ENCODE results near the gene DCLRE1C. TPM values are rescaled to one million over a fixed set of nuclear protein-coding genes. Genes with fewer than 3 reads are reported as not detected.
"Not testable (repeated sequence)": the region's sequence is repeated elsewhere in the genome, so short reads cannot be mapped to it uniquely, and the experiment has no call there.

DCLRE1C gene
- total RNA-seq (10 to 100 TPM; 13.4 to 14.2 TPM), polyA plus RNA-seq (ENCODE audit: insufficient read length in 2 of 2) (10 to 100 TPM in 1 of 2 donors, 1 to 10 TPM in 1; 10.0 to 13.1 TPM)
- long read RNA-seq, donor 1, partial matches to known transcripts = 12 of 14 reads
- long read RNA-seq, donor 1, other reads (novel, unspliced or antisense) = 0 of 14 reads
- long read RNA-seq, donor 2, partial matches to known transcripts = 0 of 2 reads
- long read RNA-seq, donor 2, other reads (novel, unspliced or antisense) = 0 of 2 reads
- long read RNA-seq, donor 3, partial matches to known transcripts = 0 of 2 reads
- long read RNA-seq, donor 3, other reads (novel, unspliced or antisense) = 0 of 2 reads
- long read RNA-seq, donor 4 = 0 reads

DNA sequence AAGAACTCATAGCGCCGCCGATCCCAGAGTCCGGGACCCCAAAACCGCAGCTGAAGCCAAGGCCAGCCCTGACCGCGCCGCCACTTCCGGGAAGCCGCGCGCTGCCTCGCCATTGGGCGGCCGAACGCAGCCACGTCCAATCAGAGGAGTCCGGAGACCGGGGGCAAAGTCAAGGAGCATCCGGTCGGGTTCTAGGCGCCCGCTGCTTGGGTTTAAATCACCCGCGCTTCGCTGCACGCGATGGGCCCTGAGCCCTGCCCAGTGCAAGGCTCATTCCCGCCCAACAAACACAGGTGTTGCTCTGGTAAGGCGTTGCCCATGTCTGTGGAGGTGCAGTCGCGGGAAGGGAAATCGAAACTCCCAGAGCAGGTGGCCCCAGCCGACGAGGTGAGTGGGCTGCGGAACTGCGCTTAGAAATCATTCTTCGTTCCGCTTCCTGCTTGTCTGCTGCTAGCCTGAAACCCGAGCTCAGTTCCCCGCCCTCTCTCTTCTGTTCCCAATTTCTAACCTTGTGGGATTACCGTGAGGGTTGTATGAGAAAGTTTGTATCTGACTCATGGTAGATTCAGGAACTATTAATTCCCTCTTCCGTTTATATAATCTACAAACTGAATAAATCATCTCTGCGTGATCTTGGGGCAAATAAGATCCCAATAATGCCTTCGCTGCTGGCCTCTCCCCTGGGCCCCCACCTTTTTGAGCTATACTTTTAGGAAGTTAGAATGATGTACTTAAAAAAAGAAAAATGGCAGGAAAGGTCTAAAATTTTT, at the start of gene DCLRE1C:
DCLRE1C (minus strand) TSS at position 96 of the 770 bp plus-strand sequence; CDS start at position 10, 86 bp downstream.
- under 1% methylated on average over 39 of the region's 45 CpGs for WGBS (ENCODE audit: insufficient coverage)
- Histone ChIP-seq H3K27ac (ENCODE audit: low read depth, low read length) (peak within 1 kb of the TSS; percentile 96), H3K27me3 (ENCODE audit: control insufficient read depth, insufficient read depth, low read length) (no peaks in the 10 kb centered on the region), H3K4me1 (ENCODE audit: control insufficient read depth, insufficient read depth, low read length) (peaks cover 14% of the 10 kb centered on the region), H3K4me3 (ENCODE audit: low read depth, low read length) (peak within 1 kb of the TSS; percentile 96), H3K9me3 (ENCODE audit: control insufficient read depth, insufficient read depth, low read length) (no peaks in the 10 kb centered on the region), H3K36me3 (ENCODE audit: control insufficient read depth, insufficient read depth, low read length) (no peaks in the 10 kb centered on the region)
- DNase-seq (ENCODE audit: low read depth in 4 of 6, low spot score in 6 of 6) = peak; percentile 60 to 96 (median 87)

- peak overlapping the region; percentile 49 for H3K4me3 ChIP-seq (ENCODE audit: low read depth, low read length)
- peak in 1 of 6 donors; percentile 85 for DNase-seq (ENCODE audit: low read depth in 4 of 6, low spot score in 6 of 6)
- no peaks in the 10 kb centered on the region for H3K9me3 ChIP-seq (ENCODE audit: control insufficient read depth, insufficient read depth, low read length)
- no peaks in the 10 kb centered on the region for H3K4me1 ChIP-seq (ENCODE audit: control insufficient read depth, insufficient read depth, low read length)
- 83% methylated on average over 39 of the region's 50 CpGs for WGBS (ENCODE audit: insufficient coverage)
- no peaks in the 10 kb centered on the region for H3K36me3 ChIP-seq (ENCODE audit: control insufficient read depth, insufficient read depth, low read length)
- no peak overlapping the region for H3K27ac ChIP-seq (ENCODE audit: low read depth, low read length)
- H3K27me3 ChIP-seq (ENCODE audit: control insufficient read depth, insufficient read depth, low read length) = no peaks in the 10 kb centered on the region
Measured at GRCh38 chr10:14995964-14996565, 42.2 kb upstream of the DCLRE1C start.

- not testable (repeated sequence) for DNase-seq (ENCODE audit: low read depth in 4 of 6, low spot score in 6 of 6); H3K4me3 ChIP-seq (ENCODE audit: low read depth, low read length); H3K27me3 ChIP-seq (ENCODE audit: control insufficient read depth, insufficient read depth, low read length); H3K9me3 ChIP-seq (ENCODE audit: control insufficient read depth, insufficient read depth, low read length); H3K4me1 ChIP-seq (ENCODE audit: control insufficient read depth, insufficient read depth, low read length); H3K36me3 ChIP-seq (ENCODE audit: control insufficient read depth, insufficient read depth, low read length); H3K27ac ChIP-seq (ENCODE audit: low read depth, low read length)
- WGBS (ENCODE audit: insufficient coverage) = 80% methylated on average over 23 of the region's 32 CpGs
Measured at GRCh38 chr10:14993500-14994455, 39.9 kb upstream of the DCLRE1C start.

GRCh38 chr10:14992336-14992735, 38.4 kb upstream of the DCLRE1C start:
- H3K27me3 ChIP-seq (ENCODE audit: control insufficient read depth, insufficient read depth, low read length); H3K36me3 ChIP-seq (ENCODE audit: control insufficient read depth, insufficient read depth, low read length); H3K4me3 ChIP-seq (ENCODE audit: low read depth, low read length); H3K4me1 ChIP-seq (ENCODE audit: control insufficient read depth, insufficient read depth, low read length); DNase-seq (ENCODE audit: low read depth in 4 of 6, low spot score in 6 of 6); H3K9me3 ChIP-seq (ENCODE audit: control insufficient read depth, insufficient read depth, low read length); H3K27ac ChIP-seq (ENCODE audit: low read depth, low read length): not testable (repeated sequence)
- WGBS (ENCODE audit: insufficient coverage) = 94% methylated on average over 7 of the region's 9 CpGs

DNA sequence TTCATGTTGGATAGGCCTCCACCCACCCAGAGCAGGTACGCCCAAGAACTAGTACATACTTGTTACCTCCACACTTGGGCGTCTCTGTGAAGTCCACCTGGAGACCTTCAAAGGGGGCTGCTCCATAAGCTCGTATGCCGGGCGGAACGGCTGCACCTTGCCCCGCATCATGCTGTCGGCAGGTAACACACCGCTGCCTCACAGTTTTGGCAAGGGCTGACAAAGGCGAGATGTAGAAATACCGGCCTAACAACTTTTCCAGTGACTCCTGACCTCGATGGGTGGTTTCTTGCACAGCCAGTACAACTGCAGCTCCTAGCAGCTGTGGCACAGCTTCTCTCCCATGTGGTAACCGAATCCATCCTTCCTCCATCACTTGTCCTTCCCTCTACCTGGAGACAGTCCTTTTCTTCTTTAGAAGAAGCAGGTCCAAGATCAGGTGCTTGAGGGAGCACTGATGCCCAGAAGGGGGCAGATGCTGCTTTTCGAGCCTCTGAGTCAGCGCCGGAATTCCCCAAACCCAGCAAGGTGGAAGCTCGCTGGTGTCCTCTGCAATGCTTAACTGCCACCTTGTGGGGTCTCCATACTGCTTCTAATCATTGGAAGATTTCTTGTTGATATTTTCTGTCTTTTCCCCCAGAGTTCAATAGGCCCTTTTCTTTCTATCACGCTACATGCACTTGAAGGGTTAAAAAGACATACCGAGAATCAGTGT, 37.3 kb upstream of the DCLRE1C start:
- H3K4me1 ChIP-seq (ENCODE audit: control insufficient read depth, insufficient read depth, low read length); H3K27ac ChIP-seq (ENCODE audit: low read depth, low read length); H3K4me3 ChIP-seq (ENCODE audit: low read depth, low read length); H3K27me3 ChIP-seq (ENCODE audit: control insufficient read depth, insufficient read depth, low read length); H3K36me3 ChIP-seq (ENCODE audit: control insufficient read depth, insufficient read depth, low read length); H3K9me3 ChIP-seq (ENCODE audit: control insufficient read depth, insufficient read depth, low read length): not testable (repeated sequence)
- peak in 1 of 6 donors; percentile 18 for DNase-seq (ENCODE audit: low read depth in 4 of 6, low spot score in 6 of 6)
- 76% methylated on average over 13 of the region's 19 CpGs for WGBS (ENCODE audit: insufficient coverage)

DNA sequence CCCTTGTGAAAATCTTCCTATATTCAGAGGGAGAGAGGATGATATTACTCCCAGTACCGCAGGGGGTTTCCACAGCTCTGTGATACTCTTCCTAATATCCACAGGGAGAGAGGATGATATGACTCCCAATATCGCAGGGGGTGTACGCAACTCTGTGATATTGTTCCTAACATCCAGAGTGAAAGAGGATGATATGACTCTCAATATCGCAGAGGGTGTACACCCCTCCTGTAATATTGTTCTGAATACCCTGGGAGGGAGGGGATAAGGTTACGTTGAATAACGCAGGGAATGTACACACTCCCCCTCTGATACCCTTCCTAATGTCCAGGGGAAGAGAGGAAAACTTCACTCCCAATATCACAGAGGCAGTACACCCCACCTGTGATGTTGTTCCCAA, 35.7 kb upstream of the DCLRE1C start:
- H3K9me3 ChIP-seq (ENCODE audit: control insufficient read depth, insufficient read depth, low read length); DNase-seq (ENCODE audit: low read depth in 4 of 6, low spot score in 6 of 6); H3K27me3 ChIP-seq (ENCODE audit: control insufficient read depth, insufficient read depth, low read length); H3K4me1 ChIP-seq (ENCODE audit: control insufficient read depth, insufficient read depth, low read length); H3K4me3 ChIP-seq (ENCODE audit: low read depth, low read length); H3K36me3 ChIP-seq (ENCODE audit: control insufficient read depth, insufficient read depth, low read length); H3K27ac ChIP-seq (ENCODE audit: low read depth, low read length): not testable (repeated sequence)
- no CpG with 5 or more reads among the region's 6 CpGs for WGBS (ENCODE audit: insufficient coverage)

- H3K4me3 ChIP-seq (ENCODE audit: low read depth, low read length) = no peak overlapping the region
- no peaks in the 10 kb centered on the region for H3K4me1 ChIP-seq (ENCODE audit: control insufficient read depth, insufficient read depth, low read length)
- WGBS (ENCODE audit: insufficient coverage) = 80% methylated on average over 1 of the region's 3 CpGs
- H3K27me3 ChIP-seq (ENCODE audit: control insufficient read depth, insufficient read depth, low read length) = no peaks in the 10 kb centered on the region
- H3K36me3 ChIP-seq (ENCODE audit: control insufficient read depth, insufficient read depth, low read length) = no peaks in the 10 kb centered on the region
- no peak for DNase-seq (ENCODE audit: low read depth in 4 of 6, low spot score in 6 of 6)
- no peaks in the 10 kb centered on the region for H3K9me3 ChIP-seq (ENCODE audit: control insufficient read depth, insufficient read depth, low read length)
- no peak overlapping the region for H3K27ac ChIP-seq (ENCODE audit: low read depth, low read length)
Measured at GRCh38 chr10:14982744-14983143, 28.8 kb upstream of the DCLRE1C start.

DNA sequence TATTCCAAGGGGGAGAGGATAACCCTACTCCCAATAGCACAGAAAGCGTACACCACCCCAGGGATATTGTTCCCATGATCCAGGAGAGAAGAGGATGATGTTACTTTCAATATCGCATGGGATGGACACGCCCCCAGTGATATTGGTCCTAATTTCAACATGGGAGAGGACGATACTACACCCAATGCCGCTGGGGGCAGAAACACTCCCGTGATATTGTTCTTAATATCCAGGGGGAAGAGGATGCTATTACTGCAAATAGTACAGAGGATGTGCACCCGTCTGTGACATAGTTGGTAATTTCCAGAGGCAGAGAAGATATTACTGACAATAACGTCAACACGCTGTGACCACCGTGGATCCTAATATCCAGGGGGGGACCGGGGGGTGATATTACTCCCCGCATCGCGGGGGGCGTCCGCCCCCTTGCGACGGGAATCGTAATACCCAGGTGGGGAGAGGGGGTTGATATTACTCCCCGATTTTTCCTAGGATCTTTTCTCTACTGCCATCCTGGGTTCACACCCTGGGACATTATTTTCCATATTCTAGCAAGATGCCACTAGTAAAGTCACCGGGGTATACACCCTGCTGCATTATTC, 21.9 kb upstream of the DCLRE1C start:
- 77% methylated on average over 2 of the region's 21 CpGs for WGBS (ENCODE audit: insufficient coverage)
- Histone ChIP-seq H3K4me1 (ENCODE audit: control insufficient read depth, insufficient read depth, low read length) (no peaks in the 10 kb centered on the region), H3K4me3 (ENCODE audit: low read depth, low read length) (no peak overlapping the region), H3K27ac (ENCODE audit: low read depth, low read length) (no peak overlapping the region), H3K27me3 (ENCODE audit: control insufficient read depth, insufficient read depth, low read length) (no peaks in the 10 kb centered on the region), H3K9me3 (ENCODE audit: control insufficient read depth, insufficient read depth, low read length) (no peaks in the 10 kb centered on the region), H3K36me3 (ENCODE audit: control insufficient read depth, insufficient read depth, low read length) (no peaks in the 10 kb centered on the region)
- DNase-seq (ENCODE audit: low read depth in 4 of 6, low spot score in 6 of 6) = no peak
